GM23248 (cell line): ENCODE results near the gene HMGN4.

Source experiments
- EZH2 ChIP-seq: fragments of 200-600 bp; sonication (generic); IDR thresholded peaks from 2 replicates; pipeline ENCODE4 v1.6.1; 2018; ENCODE audit warnings: antibody characterized with exemption, mild to moderate bottlenecking; ENCODE audit not compliant: insufficient read depth, poor library complexity, severe bottlenecking
- EZH2phosphoT487 ChIP-seq: fragments of 200-600 bp; sonication (generic); IDR thresholded peaks from 2 replicates; pipeline ENCODE4 v1.6.1; 2018; ENCODE audit warnings: antibody characterized with exemption, moderate library complexity, mild to moderate bottlenecking, low read depth; ENCODE audit not compliant: insufficient read depth

- TF ChIP-seq EZH2 (no peak), EZH2phosphoT487 (no peak)
These were observed 18.8 kb upstream of the HMGN4 start for GRCh38 chr6:26519359-26519758.
